ENCODE data around the gene S100A1. TPM values are rescaled to one million over a fixed set of nuclear protein-coding genes. Genes with fewer than 3 reads are reported as not detected.

S100A1 gene
- total RNA-seq: 0.72 TPM in 1 of 2 replicates, not detected in the other

GRCh38 chr1:153627715-153628626 lies at the start of gene S100A1:
S100A1 (plus strand) TSS chr1:153628434; CDS start chr1:153630522, 2,088 bp downstream.

GRCh38 chr1:153612755-153613331 lies 15.4 kb upstream of the S100A1 start, which contains the start of gene S100A16:
S100A16 (minus strand) TSS chr1:153613137; CDS start chr1:153608151, 4,986 bp downstream.

GRCh38 chr1:153616144-153616916 lies 11.9 kb upstream of the S100A1 start, which contains the start of gene S100A14:
S100A14 (minus strand) TSS chr1:153616325; CDS start chr1:153615858, 467 bp downstream.

GRCh38 chr1:153626904-153627714 lies 1.1 kb upstream of the S100A1 start, which contains the start of gene S100A13:
S100A13 (minus strand) TSS chr1:153627505; CDS start chr1:153626472, 1,033 bp downstream.

GRCh38 chr1:153633754-153634665 lies 5.8 kb downstream of the S100A1 start, which contains the start of gene CHTOP:
CHTOP (plus strand) TSS chr1:153634066; CDS start chr1:153636589, 2,523 bp downstream.

GRCh38 chr1:153658400-153659174 lies 30.4 kb downstream of the S100A1 start, which contains the start of gene SNAPIN:
SNAPIN (plus strand) TSS chr1:153658703; CDS start chr1:153658744, 41 bp downstream.

GRCh38 chr1:153670859-153671627 lies 42.8 kb downstream of the S100A1 start, which contains the start of gene ILF2:
ILF2 (minus strand) TSS chr1:153670993; CDS start chr1:153670922, 71 bp downstream.

GRCh38 chr1:153678519-153679336 lies 50.5 kb downstream of the S100A1 start, which contains the start of gene NPR1:
NPR1 (plus strand) TSS chr1:153678688; CDS start chr1:153679109, 421 bp downstream.

Other genes starting within 250 kb of the S100A1 start
- gene S100A8, start 237.4 kb upstream of the S100A1 start, total RNA-seq: not detected in 2 replicates
- gene S100A7A, start 211.9 kb upstream of the S100A1 start, total RNA-seq: not detected in 2 replicates
- not detected in 2 replicates for gene S100A7, start 167.8 kb upstream of the S100A1 start, total RNA-seq
- gene S100A6, start 92.4 kb upstream of the S100A1 start, total RNA-seq: 349 and 885 TPM in 2 replicates
- gene S100A5, start 87.5 kb upstream of the S100A1 start, total RNA-seq: not detected in 2 replicates
- 15.8 and 25.1 TPM in 2 replicates for gene S100A4, start 82.6 kb upstream of the S100A1 start, total RNA-seq
- gene S100A3, start 79.2 kb upstream of the S100A1 start, total RNA-seq: 3.7 and 7.1 TPM in 2 replicates
- gene S100A2, start 62.6 kb upstream of the S100A1 start, total RNA-seq: 8.0 and 18.1 TPM in 2 replicates
- gene S100A16, start 15.3 kb upstream of the S100A1 start, total RNA-seq: 125 and 475 TPM in 2 replicates
- gene S100A14, start 12.1 kb upstream of the S100A1 start, total RNA-seq: 1.4 and 3.4 TPM in 2 replicates
- gene S100A13, start 929 bp upstream of the S100A1 start, total RNA-seq: 64.0 and 367 TPM in 2 replicates
- gene CHTOP, start 5.6 kb downstream of the S100A1 start, total RNA-seq: 41.9 and 53.7 TPM in 2 replicates
- gene SNAPIN, start 30.3 kb downstream of the S100A1 start, total RNA-seq: 58.3 and 61.5 TPM in 2 replicates
- 147 and 258 TPM in 2 replicates for gene ILF2, start 42.6 kb downstream of the S100A1 start, total RNA-seq
- 0.52 and 1.0 TPM in 2 replicates for gene NPR1, start 50.3 kb downstream of the S100A1 start, total RNA-seq
- 18.9 and 20.7 TPM in 2 replicates for gene INTS3, start 99.6 kb downstream of the S100A1 start, total RNA-seq
- 5.0 and 8.4 TPM in 2 replicates for gene SLC27A3, start 147.0 kb downstream of the S100A1 start, total RNA-seq

Data from epithelial cell of alveolus of lung (primary cell).